NT2/D1 (cell line): ENCODE results near the gene CLIP2.
A peak's percentile ranks its signal among the peaks of the same experiment; 100 is the strongest.
"Not testable (repeated sequence)": the region's sequence is repeated elsewhere in the genome, so short reads cannot be mapped to it uniquely, and the experiment has no call there.

Experiments
- DNase-seq: peaks from one replicate; pipeline ENCODE4 v3.0.0-alpha.2; 2011; ENCODE audit warnings: low read depth, low spot score
- H3K27me3 ChIP-seq: 2 replicates; pipeline ENCODE4 v1.6.0; 2011; ENCODE audit warnings: mild to moderate bottlenecking; ENCODE audit not compliant: insufficient read length, insufficient read depth
- H3K36me3 ChIP-seq: 2 replicates; pipeline ENCODE4 v1.6.1; 2011; ENCODE audit warnings: mild to moderate bottlenecking, low read length, mixed read lengths; ENCODE audit not compliant: insufficient read depth, insufficient read length
- H3K4me1 ChIP-seq: 2 replicates; pipeline ENCODE4 v1.5.1; 2011; ENCODE audit not compliant: insufficient read depth, insufficient read length
- H3K4me3 ChIP-seq: 2 replicates; pipeline ENCODE4 v1.5.1; 2011; ENCODE audit warnings: low read depth; ENCODE audit not compliant: insufficient read length
- H3K9ac ChIP-seq: 2 replicates; pipeline ENCODE4 v1.6.0; 2011; ENCODE audit warnings: low read depth; ENCODE audit not compliant: insufficient read length
- H3K9me3 ChIP-seq: 2 replicates; pipeline ENCODE4 v1.5.1; 2011; ENCODE audit warnings: mild to moderate bottlenecking, low read length; ENCODE audit not compliant: insufficient read depth
- SUZ12 ChIP-seq: IDR thresholded peaks from 2 replicates; pipeline ENCODE4 v1.6.1; 2011; ENCODE audit not compliant: insufficient read length, insufficient read depth; ENCODE audit errors: extremely low read depth
- YY1 ChIP-seq: IDR thresholded peaks from 2 replicates; pipeline ENCODE4 v1.6.1; 2011; ENCODE audit not compliant: insufficient read length, insufficient read depth
- ZNF274 ChIP-seq: IDR thresholded peaks from 2 replicates; pipeline ENCODE4 v1.6.1; 2011; ENCODE audit warnings: mild to moderate bottlenecking, low read depth, low read length

The CLIP2 gene

GRCh38 chr7:74253331-74253730, 35.9 kb upstream of the CLIP2 start:
- H3K27me3 ChIP-seq, result no peaks in the 10 kb centered on the region
- H3K4me1 ChIP-seq, result peaks cover 2% of the 10 kb centered on the region
- peaks cover 36% of the 10 kb centered on the region for H3K36me3 ChIP-seq
- TF ChIP-seq SUZ12, result no peak
- TF ChIP-seq ZNF274, result no peak
- TF ChIP-seq YY1, result no peak
- DNase-seq, result no peak
- peak overlapping the region; percentile 95 for H3K4me3 ChIP-seq
- H3K9me3 ChIP-seq, result no peaks in the 10 kb centered on the region
- H3K9ac ChIP-seq, result peak overlapping the region; percentile 96

DNA sequence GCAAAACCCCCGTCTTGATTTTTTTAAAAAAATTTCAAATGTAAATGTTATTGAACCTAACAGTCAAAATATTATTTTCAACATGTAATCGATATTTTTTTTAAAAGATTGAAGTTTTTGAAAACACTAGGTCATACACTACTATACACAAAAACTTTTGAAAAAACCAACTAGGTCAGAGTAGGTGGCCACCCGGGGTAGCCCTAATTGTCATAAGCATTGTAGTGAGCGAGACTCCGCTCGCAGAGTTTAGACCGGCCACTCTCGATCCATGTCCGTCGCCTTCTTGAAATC, 35.4 kb upstream of the CLIP2 start:
- TF ChIP-seq YY1 (no peak), SUZ12 (no peak), ZNF274 (no peak)
- Histone ChIP-seq H3K9me3 (no peaks in the 10 kb centered on the region), H3K4me1 (peaks cover 2% of the 10 kb centered on the region), H3K36me3 (peaks cover 32% of the 10 kb centered on the region), H3K9ac (peak overlapping the region; percentile 96), H3K27me3 (no peaks in the 10 kb centered on the region), H3K4me3 (peak overlapping the region; percentile 95)
- no peak for DNase-seq

DNA sequence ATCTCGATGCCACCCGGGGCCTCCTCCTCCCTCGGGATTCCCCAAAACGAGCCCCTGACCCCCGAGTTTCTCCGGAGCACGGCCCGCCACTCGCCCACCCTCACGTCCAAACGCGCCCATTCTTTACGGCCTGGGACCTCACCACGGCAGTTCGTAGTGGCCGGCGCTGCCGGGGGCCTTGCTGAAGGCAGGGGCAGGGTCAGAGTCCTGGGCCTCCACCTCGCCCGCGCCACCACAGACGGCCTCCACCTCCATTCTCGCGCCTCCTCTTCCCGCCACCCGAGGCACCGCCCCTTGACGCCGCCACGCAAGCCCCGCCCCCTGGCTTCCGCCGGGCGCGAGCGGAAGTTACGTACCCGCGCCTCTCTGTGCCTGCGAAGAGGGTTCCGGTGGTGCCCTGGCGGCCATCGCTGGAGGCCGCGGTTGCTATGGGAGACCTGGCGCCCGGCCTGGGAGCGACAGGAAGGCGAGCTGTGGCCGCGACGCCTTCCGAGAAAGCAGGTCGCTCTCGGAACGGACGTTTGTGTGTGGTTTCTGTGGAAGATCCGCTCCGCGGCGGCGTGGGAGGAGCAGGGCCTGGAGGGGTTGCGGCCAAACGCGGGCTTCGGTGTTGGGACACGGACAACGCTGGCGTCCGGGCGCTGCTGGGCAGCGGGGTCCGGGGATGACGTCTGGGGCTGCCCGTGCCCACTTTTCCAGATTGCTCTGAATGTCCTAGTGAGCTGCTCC, 34.9 kb upstream of the CLIP2 start, which contains the start of gene RFC2:
TSS of gene RFC2 (minus strand) at position 271 of the 729 bp plus-strand sequence. CDS start at position 255, 16 bp downstream.
- Histone ChIP-seq H3K9me3 (no peaks in the 10 kb centered on the region), H3K4me1 (peaks cover 2% of the 10 kb centered on the region)

GRCh38 chr7:74254858-74255379, 34.3 kb upstream of the CLIP2 start:
- Histone ChIP-seq H3K9ac (peak overlapping the region; percentile 96), H3K27me3 (no peaks in the 10 kb centered on the region), H3K4me3 (peak overlapping the region; percentile 95), H3K4me1 (peaks cover 2% of the 10 kb centered on the region), H3K9me3 (no peaks in the 10 kb centered on the region), H3K36me3 (peaks cover 23% of the 10 kb centered on the region)
- no peak for TF ChIP-seq SUZ12
- TF ChIP-seq YY1, result no peak
- TF ChIP-seq ZNF274, result no peak
- DNase-seq, result no peak

More for the DNA sequence above, 34.9 kb upstream of the CLIP2 start, which contains the start of gene RFC2:
- H3K4me3 ChIP-seq, result peak within 1 kb of the TSS; percentile 95
- DNase-seq, result peak; percentile 95
- peak within 1 kb of the TSS; percentile 96 for H3K9ac ChIP-seq
- peaks cover 29% of the 10 kb centered on the region for H3K36me3 ChIP-seq
- H3K27me3 ChIP-seq, result no peaks in the 10 kb centered on the region
- no peak for TF ChIP-seq ZNF274
- TF ChIP-seq YY1, result peak; percentile 55

GRCh38 chr7:74255461-74255860, 33.7 kb upstream of the CLIP2 start:
- Histone ChIP-seq H3K4me3 (peak overlapping the region; percentile 95), H3K9ac (peak overlapping the region; percentile 96)
- not testable (repeated sequence) for DNase-seq

GRCh38 chr7:74256491-74257408, 32.5 kb upstream of the CLIP2 start:
- Histone ChIP-seq H3K9me3 (no peaks in the 10 kb centered on the region), H3K36me3 (peaks cover 11% of the 10 kb centered on the region), H3K4me3 (no peak overlapping the region), H3K9ac (no peak overlapping the region), H3K4me1 (peaks cover 2% of the 10 kb centered on the region), H3K27me3 (no peaks in the 10 kb centered on the region)
- TF ChIP-seq SUZ12 (no peak), ZNF274 (no peak), YY1 (no peak)
- DNase-seq, result no peak

More at GRCh38 chr7:74255461-74255860, 33.7 kb upstream of the CLIP2 start:
- H3K9me3 ChIP-seq, H3K27me3 ChIP-seq, H3K4me1 ChIP-seq: not testable (repeated sequence)
- peaks cover 17% of the 10 kb centered on the region for H3K36me3 ChIP-seq

- H3K9me3 ChIP-seq, result no peaks in the 10 kb centered on the region
- H3K9ac ChIP-seq, result no peak overlapping the region
- no peak overlapping the region for H3K4me3 ChIP-seq
- DNase-seq, result no peak
- no peak for TF ChIP-seq YY1
- TF ChIP-seq ZNF274, result no peak
- TF ChIP-seq SUZ12, result no peak
- H3K4me1 ChIP-seq, result no peaks in the 10 kb centered on the region
- H3K36me3 ChIP-seq, result no peaks in the 10 kb centered on the region
- no peaks in the 10 kb centered on the region for H3K27me3 ChIP-seq
Observed at GRCh38 chr7:74258639-74259038, 30.6 kb upstream of the CLIP2 start.
